Activated naive CD4-positive, alpha-beta T cell treated with anti-CD3 and anti-CD28 coated beads, Interleukin-2, amount 10 ng/mL, durations not matched to agents 7 days and 5 days (primary cell): ENCODE results near the gene GALR3.
"Not testable (repeated sequence)": the region's sequence is repeated elsewhere in the genome, so short reads cannot be mapped to it uniquely, and the experiment has no call there.

Source experiments
- CTCF ChIA-PET: fragments of 350-600 bp; sonication (Branson Sonifier 250); formaldehyde crosslinking; loops from one replicate; lab custom pipeline; 2021; ENCODE audit warnings: antibody characterized with exemption; lab: Charles Lee
- DNase-seq: peaks from one replicate; pipeline ENCODE4 v3.0.0-alpha.2; 2020
- H3K27ac Mint-ChIP-seq: one replicate; pipeline ENCODE4 v1.8.0; 2021; ENCODE audit warnings: mild to moderate bottlenecking, moderate library complexity, mixed read lengths
- H3K27me3 Mint-ChIP-seq: one replicate; pipeline ENCODE4 v1.8.0; 2021; ENCODE audit warnings: mild to moderate bottlenecking, mixed read lengths
- H3K36me3 Mint-ChIP-seq: one replicate; pipeline ENCODE4 v1.8.0; 2021; ENCODE audit warnings: mixed read lengths
- H3K4me1 Mint-ChIP-seq: one replicate; pipeline ENCODE4 v1.8.0; 2021; ENCODE audit warnings: mixed read lengths
- H3K4me3 Mint-ChIP-seq: one replicate; pipeline ENCODE4 v1.8.0; 2021; ENCODE audit warnings: mild to moderate bottlenecking, moderate library complexity, mixed read lengths
- H3K9me3 Mint-ChIP-seq: one replicate; pipeline ENCODE4 v1.8.0; 2021; ENCODE audit warnings: mixed read lengths

GALR3 gene

GRCh38 chr22:37796079-37796478 lies 27.1 kb upstream of the GALR3 start:
- H3K4me3 Mint-ChIP-seq, result no peak overlapping the region
- CTCF ChIA-PET, result no interaction called here

GRCh38 chr22:37797259-37797658 lies 25.9 kb upstream of the GALR3 start:
- peaks cover 48% of the 10 kb centered on the region for H3K27me3 Mint-ChIP-seq
- H3K4me3 Mint-ChIP-seq, DNase-seq, H3K4me1 Mint-ChIP-seq, H3K27ac Mint-ChIP-seq, H3K9me3 Mint-ChIP-seq, CTCF ChIA-PET, H3K36me3 Mint-ChIP-seq: not testable (repeated sequence)

More at GRCh38 chr22:37796079-37796478, 27.1 kb upstream of the GALR3 start:
- no peak overlapping the region for H3K27ac Mint-ChIP-seq
- H3K36me3 Mint-ChIP-seq, result no peaks in the 10 kb centered on the region
- peaks cover 37% of the 10 kb centered on the region for H3K27me3 Mint-ChIP-seq
- DNase-seq, result no peak
- H3K9me3 Mint-ChIP-seq, result no peaks in the 10 kb centered on the region
- H3K4me1 Mint-ChIP-seq, result no peaks in the 10 kb centered on the region

- H3K27ac Mint-ChIP-seq, result no peak overlapping the region
Observed at GRCh38 chr22:37797874-37798500, 25.2 kb upstream of the GALR3 start.

GRCh38 chr22:37799979-37800378 lies 23.2 kb upstream of the GALR3 start:
- CTCF ChIA-PET, DNase-seq, H3K27ac Mint-ChIP-seq, H3K9me3 Mint-ChIP-seq, H3K4me3 Mint-ChIP-seq, H3K36me3 Mint-ChIP-seq: not testable (repeated sequence)
- Mint-ChIP-seq H3K27me3 (peaks cover 71% of the 10 kb centered on the region), H3K4me1 (peaks cover 21% of the 10 kb centered on the region)

More at GRCh38 chr22:37797874-37798500, 25.2 kb upstream of the GALR3 start:
- CTCF ChIA-PET, result no interaction called here
- Mint-ChIP-seq H3K4me1 (peaks cover 7% of the 10 kb centered on the region), H3K9me3 (no peaks in the 10 kb centered on the region), H3K36me3 (no peaks in the 10 kb centered on the region), H3K27me3 (peaks cover 56% of the 10 kb centered on the region), H3K4me3 (no peak overlapping the region)
- DNase-seq, result no peak

- Mint-ChIP-seq H3K27ac (no peak overlapping the region), H3K4me1 (peaks cover 37% of the 10 kb centered on the region), H3K9me3 (no peaks in the 10 kb centered on the region), H3K4me3 (peak overlapping the region; percentile 75), H3K27me3 (peaks cover 81% of the 10 kb centered on the region), H3K36me3 (peaks cover 3% of the 10 kb centered on the region)
- CTCF ChIA-PET, result no interaction called here
- DNase-seq, result no peak
Observed at GRCh38 chr22:37801946-37802309, 21.3 kb upstream of the GALR3 start.

- CTCF ChIA-PET, result no interaction called here
- Mint-ChIP-seq H3K27ac (peak overlapping the region; percentile 65), H3K4me1 (peaks cover 44% of the 10 kb centered on the region), H3K4me3 (peak overlapping the region; percentile 75), H3K27me3 (peaks cover 81% of the 10 kb centered on the region), H3K9me3 (no peaks in the 10 kb centered on the region), H3K36me3 (peaks cover 3% of the 10 kb centered on the region)
- DNase-seq, result peak; percentile 55
Observed at GRCh38 chr22:37802310-37803194, 20.6 kb upstream of the GALR3 start.

GRCh38 chr22:37803195-37803638 lies 20.0 kb upstream of the GALR3 start:
- H3K4me3 Mint-ChIP-seq, result peak overlapping the region; percentile 72
- peaks cover 81% of the 10 kb centered on the region for H3K27me3 Mint-ChIP-seq
- peaks cover 48% of the 10 kb centered on the region for H3K4me1 Mint-ChIP-seq
- H3K9me3 Mint-ChIP-seq, result no peaks in the 10 kb centered on the region
- DNase-seq, result no peak
- H3K36me3 Mint-ChIP-seq, result peaks cover 3% of the 10 kb centered on the region
- CTCF ChIA-PET, result no interaction called here
- H3K27ac Mint-ChIP-seq, result peak overlapping the region; percentile 65

- CTCF ChIA-PET, result interaction anchor here (1.9 kb wide), 1 partner anchor 13 kb away, joined by 6 read pairs; no protein-coding TSS in a partner anchor
- H3K4me3 Mint-ChIP-seq, result peak overlapping the region; percentile 62
- H3K36me3 Mint-ChIP-seq, result peaks cover 3% of the 10 kb centered on the region
- no peaks in the 10 kb centered on the region for H3K9me3 Mint-ChIP-seq
- peaks cover 53% of the 10 kb centered on the region for H3K4me1 Mint-ChIP-seq
- peaks cover 81% of the 10 kb centered on the region for H3K27me3 Mint-ChIP-seq
- H3K27ac Mint-ChIP-seq, result peak overlapping the region; percentile 45
- DNase-seq, result no peak
Observed at GRCh38 chr22:37803639-37804351, 19.4 kb upstream of the GALR3 start.

- Mint-ChIP-seq H3K9me3 (no peaks in the 10 kb centered on the region), H3K27ac (peak overlapping the region; percentile 45), H3K27me3 (peaks cover 86% of the 10 kb centered on the region), H3K36me3 (peaks cover 3% of the 10 kb centered on the region), H3K4me1 (peaks cover 57% of the 10 kb centered on the region), H3K4me3 (peak overlapping the region; percentile 62)
- DNase-seq, result no peak
- CTCF ChIA-PET, result interaction anchor here (1.9 kb wide), 1 partner anchor 12 kb away, joined by 6 read pairs; no protein-coding TSS in a partner anchor
Observed at GRCh38 chr22:37804352-37804880, 18.8 kb upstream of the GALR3 start.

GRCh38 chr22:37804881-37805809 lies 18.0 kb upstream of the GALR3 start:
- CTCF ChIA-PET, result interaction anchor here (1.9 kb wide), 1 partner anchor 11 kb away, joined by 6 read pairs; no protein-coding TSS in a partner anchor
- H3K4me3 Mint-ChIP-seq, result peak overlapping the region; percentile 68
- H3K36me3 Mint-ChIP-seq, result peaks cover 3% of the 10 kb centered on the region
- peak; percentile 83 for DNase-seq
- no peak overlapping the region for H3K27ac Mint-ChIP-seq
- H3K4me1 Mint-ChIP-seq, result peaks cover 59% of the 10 kb centered on the region
- no peaks in the 10 kb centered on the region for H3K9me3 Mint-ChIP-seq
- peaks cover 91% of the 10 kb centered on the region for H3K27me3 Mint-ChIP-seq

GRCh38 chr22:37805810-37806277 lies 17.3 kb upstream of the GALR3 start:
- H3K27me3 Mint-ChIP-seq, result peaks cover 87% of the 10 kb centered on the region
- H3K27ac Mint-ChIP-seq, result no peak overlapping the region
- H3K4me1 Mint-ChIP-seq, result peaks cover 59% of the 10 kb centered on the region
- H3K4me3 Mint-ChIP-seq, result peak overlapping the region; percentile 68
- H3K9me3 Mint-ChIP-seq, result no peaks in the 10 kb centered on the region
- CTCF ChIA-PET, result no interaction called here
- DNase-seq, result no peak
- peaks cover 3% of the 10 kb centered on the region for H3K36me3 Mint-ChIP-seq

- peaks cover 59% of the 10 kb centered on the region for H3K4me1 Mint-ChIP-seq
- no peaks in the 10 kb centered on the region for H3K9me3 Mint-ChIP-seq
- peak overlapping the region; percentile 66 for H3K4me3 Mint-ChIP-seq
- peaks cover 81% of the 10 kb centered on the region for H3K27me3 Mint-ChIP-seq
- H3K36me3 Mint-ChIP-seq, result peaks cover 3% of the 10 kb centered on the region
- H3K27ac Mint-ChIP-seq, result peak overlapping the region; percentile 58
- DNase-seq, result no peak
- CTCF ChIA-PET, result interaction anchor here (3.6 kb wide), 1 partner anchor 11 kb away, joined by 38 read pairs; no protein-coding TSS in a partner anchor
Observed at GRCh38 chr22:37806409-37807333, 16.5 kb upstream of the GALR3 start.
